GM10266 (cell line): ENCODE data around the gene C1orf167.

Experiments used
- DNase-seq: peaks from one replicate; pipeline ENCODE4 v3.0.0; 2012; ENCODE audit errors: extremely low spot score
- CTCF ChIP-seq: IDR thresholded peaks from 2 replicates; pipeline ENCODE4 v1.5.1; 2012; ENCODE audit warnings: mild to moderate bottlenecking, low read depth; ENCODE audit not compliant: control insufficient read depth, insufficient read depth; ENCODE audit errors: missing control alignments

Gene C1orf167

GRCh38 chr1:11764519-11764918 is 2.5 kb downstream of the C1orf167 start:
- no peak for DNase-seq
- no peak for TF ChIP-seq CTCF

- DNase-seq = no peak
- no peak for TF ChIP-seq CTCF
These were observed 3.9 kb downstream of the C1orf167 start for GRCh38 chr1:11765661-11766428.

- DNase-seq = no peak
- TF ChIP-seq CTCF = no peak
These were observed 4.4 kb downstream of the C1orf167 start for GRCh38 chr1:11766429-11766776.

- no peak for TF ChIP-seq CTCF
These were observed 6.1 kb downstream of the C1orf167 start for GRCh38 chr1:11767922-11768704.

GRCh38 chr1:11768821-11769220 is 6.8 kb downstream of the C1orf167 start:
- DNase-seq = no peak
- no peak for TF ChIP-seq CTCF

More at GRCh38 chr1:11767922-11768704, 6.1 kb downstream of the C1orf167 start:
- DNase-seq = no peak

- TF ChIP-seq CTCF = no peak
- DNase-seq = no peak
These were observed 7.3 kb downstream of the C1orf167 start for GRCh38 chr1:11769274-11769673.

GRCh38 chr1:11770011-11770410 is 8.0 kb downstream of the C1orf167 start:
- DNase-seq = no peak
- TF ChIP-seq CTCF = no peak
